OCI-LY7 (cell line): ENCODE results near the gene UQCC5. TPM values are rescaled to one million over a fixed set of nuclear protein-coding genes. Genes with fewer than 3 reads are reported as not detected.

Source experiments
- BruUV-seq: library from RNA; stranded (reverse); fragments of 400-500 nt; replicated peaks from 2 replicates; lab custom pipeline; 2021; lab: Mats Ljungman, UMichigan
- CTCF ChIA-PET: fragments of 300-600 bp; sonication (Branson Sonifier 250); formaldehyde crosslinking; loops from one replicate; lab custom pipeline; 2022; ENCODE audit warnings: antibody characterized with exemption; ENCODE audit not compliant: unreplicated experiment; lab: Charles Lee
- POLR2A ChIA-PET: fragments of 300-600 bp; sonication (Branson Sonifier 250); formaldehyde crosslinking; loops from one replicate; lab custom pipeline; 2022; ENCODE audit warnings: antibody characterized with exemption; lab: Charles Lee
- DNase-seq: peaks from one replicate; pipeline ENCODE4 v3.0.0-alpha.2; 2015; ENCODE audit warnings: low spot score
- H2AFZ ChIP-seq: fragments of 200-600 bp; sonication (generic), shearing (Covaris generic); 2 replicates; pipeline ENCODE4 v1.6.1; 2014; ENCODE audit warnings: mild to moderate bottlenecking, antibody characterized with exemption, low read length, moderate library complexity
- H3K27ac ChIP-seq: fragments of 200-600 bp; sonication (generic); 2 replicates; pipeline ENCODE4 v1.5.1; 2014; ENCODE audit warnings: mixed run types, low read depth, mild to moderate bottlenecking, moderate library complexity, low read length, inconsistent platforms; ENCODE audit not compliant: poor library complexity, severe bottlenecking
- H3K36me3 ChIP-seq: fragments of 200-600 bp; sonication (generic); 2 replicates; pipeline ENCODE4 v1.6.1; 2014; ENCODE audit warnings: mild to moderate bottlenecking, antibody characterized with exemption, low read length, moderate library complexity, mixed read lengths; ENCODE audit not compliant: insufficient read depth
- H3K4me1 ChIP-seq: fragments of 200-600 bp; sonication (generic); 2 replicates; pipeline ENCODE4 v1.5.1; 2014; ENCODE audit warnings: mild to moderate bottlenecking, low read length; ENCODE audit not compliant: insufficient read depth, poor library complexity, severe bottlenecking
- H3K4me2 ChIP-seq: fragments of 200-600 bp; sonication (generic); 2 replicates; pipeline ENCODE4 v1.6.1; 2014; ENCODE audit warnings: mild to moderate bottlenecking, low read length
- H3K4me3 ChIP-seq: fragments of 200-600 bp; sonication (generic); 2 replicates; pipeline ENCODE4 v1.5.1; 2014; ENCODE audit warnings: mild to moderate bottlenecking, low read depth, low read length; ENCODE audit not compliant: poor library complexity, severe bottlenecking
- H3K79me2 ChIP-seq: fragments of 200-600 bp; sonication (generic); 2 replicates; pipeline ENCODE4 v1.6.1; 2016; ENCODE audit warnings: low read depth, mild to moderate bottlenecking, low read length, moderate library complexity, mixed read lengths; ENCODE audit not compliant: insufficient read depth
- H3K9me2 ChIP-seq: fragments of 200-600 bp; sonication (generic); 2 replicates; pipeline ENCODE4 v1.6.1; 2016; ENCODE audit warnings: mild to moderate bottlenecking, low read length, mixed read lengths; ENCODE audit not compliant: insufficient read depth
- H3K9me3 ChIP-seq: fragments of 200-600 bp; sonication (generic); 2 replicates; pipeline ENCODE4 v1.6.1; 2014; ENCODE audit warnings: mild to moderate bottlenecking, mixed run types, low read length, mixed read lengths
- H4K20me1 ChIP-seq: fragments of 200-600 bp; sonication (generic); 2 replicates; pipeline ENCODE4 v1.6.1; 2014; ENCODE audit warnings: mild to moderate bottlenecking, antibody characterized with exemption, low read length, moderate library complexity, mixed read lengths; ENCODE audit not compliant: insufficient read depth
- CTCF ChIP-seq: fragments of 200-600 bp; sonication (generic); conservative IDR thresholded peaks from 2 replicates; pipeline ENCODE4 v1.5.1; 2014; ENCODE audit warnings: mild to moderate bottlenecking, antibody characterized with exemption, low read length, moderate library complexity, mixed read lengths
- EZH2phosphoT487 ChIP-seq: fragments of 200-600 bp; sonication (generic); IDR thresholded peaks from 2 replicates; pipeline ENCODE4 v1.6.1; 2018; ENCODE audit warnings: low read depth, borderline replicate concordance, mild to moderate bottlenecking, mixed run types, antibody characterized with exemption, low read length, moderate library complexity, mixed read lengths
- intact Hi-C: fragments of 100-400 bp; cut with micrococcal nuclease; formaldehyde crosslinking; loops from one replicate; pipeline ENCODE4 v1.10.0; 2022; ENCODE audit not compliant: unreplicated experiment
- total RNA-seq, 2 experiments: library from RNA; depleted of rRNA in 1 of 2; stranded (reverse); fragments of >200 nt in 1 of 2; shearing (Covaris generic) in 1 of 2; gene quantifications; 2 replicates each; pipeline ENCODE4 v1.2.3, GENCODE V29; 2014 to 2022

Gene UQCC5
- total RNA-seq, 2 experiments from 2014 or later = 18.4 to 25.6 TPM

DNA sequence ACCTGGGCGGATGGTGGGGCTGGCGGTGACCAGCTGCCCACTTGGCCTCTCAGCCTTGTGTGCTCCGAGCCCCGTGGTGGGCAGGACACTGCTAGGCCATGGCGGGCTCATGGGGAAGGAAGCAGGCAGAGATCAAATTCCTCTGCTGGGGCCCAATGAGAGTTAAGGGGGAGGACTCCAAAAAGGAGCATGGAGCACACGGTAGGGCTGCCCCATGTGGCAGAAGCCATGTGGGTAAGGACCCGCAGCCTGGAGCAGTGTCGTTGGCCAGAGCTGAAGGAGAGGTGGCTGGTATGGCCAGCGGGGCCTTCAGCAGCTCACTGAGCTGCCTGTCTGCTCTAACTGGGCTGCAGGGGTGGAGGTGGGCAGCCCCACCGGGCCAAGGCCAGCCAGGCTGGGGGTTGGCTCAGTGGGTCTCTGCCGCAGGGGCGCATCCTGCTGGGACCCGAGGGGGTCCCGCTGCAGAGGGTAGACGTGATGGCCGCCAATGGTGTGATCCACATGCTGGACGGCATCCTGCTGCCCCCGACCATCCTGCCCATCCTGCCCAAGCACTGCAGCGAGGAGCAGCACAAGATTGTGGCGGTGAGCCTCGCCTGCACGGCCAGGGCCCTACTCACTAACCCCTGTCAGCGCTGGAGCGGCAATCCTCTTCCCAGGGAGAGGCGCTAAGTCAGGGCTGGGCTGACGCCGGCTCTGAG is 30.0 kb upstream of the UQCC5 start:
- Histone ChIP-seq H3K79me2 (no peaks in the 10 kb centered on the region), H3K4me2 (no peak overlapping the region), H3K4me1 (no peaks in the 10 kb centered on the region), H3K9me2 (no peaks in the 10 kb centered on the region), H4K20me1 (no peaks in the 10 kb centered on the region), H3K4me3 (no peak overlapping the region), H2AFZ (no peak overlapping the region), H3K36me3 (no peaks in the 10 kb centered on the region), H3K9me3 (no peaks in the 10 kb centered on the region), H3K27ac (no peak overlapping the region)
- TF ChIP-seq CTCF (no peak), EZH2phosphoT487 (no peak)
- CTCF ChIA-PET = no interaction called here
- no TSS peak for BruUV-seq
- DNase-seq = no peak
- POLR2A ChIA-PET = no interaction called here
- intact Hi-C loops = no loop called here

DNA sequence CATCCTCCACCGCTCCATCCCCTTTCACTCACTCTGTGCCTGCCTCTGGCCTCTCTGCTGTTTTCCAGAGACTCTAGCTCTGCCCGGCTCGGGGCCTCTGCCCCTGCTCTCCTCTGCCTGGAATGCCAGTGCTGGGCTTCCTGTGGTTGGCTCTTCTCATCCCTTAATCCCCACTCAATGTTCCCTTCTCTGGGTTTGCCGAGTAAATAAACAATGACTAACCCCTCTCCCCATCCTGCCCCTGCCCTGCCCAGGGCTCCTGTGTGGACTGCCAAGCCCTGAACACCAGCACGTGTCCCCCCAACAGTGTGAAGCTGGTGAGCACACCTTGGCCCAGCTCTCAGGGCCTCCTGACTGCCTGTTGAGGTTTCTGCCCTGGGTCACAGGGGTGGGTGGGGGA is 29.0 kb upstream of the UQCC5 start:
- H3K79me2 ChIP-seq = no peaks in the 10 kb centered on the region
- no peaks in the 10 kb centered on the region for H3K4me1 ChIP-seq
- no peak overlapping the region for H3K4me2 ChIP-seq
- TF ChIP-seq EZH2phosphoT487 (no peak), CTCF (no peak)
- H3K27ac ChIP-seq = no peak overlapping the region
- no peak overlapping the region for H2AFZ ChIP-seq
- ChIA-PET POLR2A (no interaction called here), CTCF (interaction anchor here (0.6 kb wide), 1 partner anchor 80 kb away, joined by 3 read pairs; no protein-coding TSS in a partner anchor)
- H3K36me3 ChIP-seq = no peaks in the 10 kb centered on the region
- no peaks in the 10 kb centered on the region for H3K9me3 ChIP-seq
- intact Hi-C loops = no loop called here
- no peak overlapping the region for H3K4me3 ChIP-seq
- H4K20me1 ChIP-seq = no peaks in the 10 kb centered on the region
- no peaks in the 10 kb centered on the region for H3K9me2 ChIP-seq
- BruUV-seq = no TSS peak
- DNase-seq = no peak

GRCh38 chr3:52509753-52510328 is 26.6 kb upstream of the UQCC5 start:
- Histone ChIP-seq H3K4me3 (no peak overlapping the region), H3K79me2 (no peaks in the 10 kb centered on the region), H3K4me1 (no peaks in the 10 kb centered on the region), H3K4me2 (no peak overlapping the region), H3K9me3 (no peaks in the 10 kb centered on the region), H4K20me1 (no peaks in the 10 kb centered on the region), H3K9me2 (no peaks in the 10 kb centered on the region), H3K36me3 (no peaks in the 10 kb centered on the region), H3K27ac (no peak overlapping the region), H2AFZ (no peak overlapping the region)
- POLR2A ChIA-PET = no interaction called here
- CTCF ChIA-PET = no interaction called here
- TF ChIP-seq EZH2phosphoT487 = no peak
- TF ChIP-seq CTCF = peak; percentile 68
- peak; percentile 41 for DNase-seq
- no TSS peak for BruUV-seq
- intact Hi-C loops = no loop called here
